GM19397 (cell line): ENCODE data around the gene SOX13.

ENCODE experiments used
- ATAC-seq: cut with Tn5 transposase; IDR thresholded peaks from one replicate; pipeline ENCODE4 v1.9.1; 2021; ENCODE audit warnings: mild to moderate bottlenecking, moderate library complexity; ENCODE audit not compliant: unreplicated experiment

SOX13 gene

GRCh38 chr1:204128964-204129896, 56.3 kb downstream of the SOX13 start:
- ATAC-seq = no peak

- no peak for ATAC-seq
These were observed 57.3 kb downstream of the SOX13 start for GRCh38 chr1:204130178-204130577.

GRCh38 chr1:204130981-204131892, 58.3 kb downstream of the SOX13 start:
- no peak for ATAC-seq

GRCh38 chr1:204131978-204132377, 59.1 kb downstream of the SOX13 start:
- no peak for ATAC-seq

- ATAC-seq = no peak
These were observed 59.8 kb downstream of the SOX13 start for GRCh38 chr1:204132718-204133117.

- no peak for ATAC-seq
These were observed 61.2 kb downstream of the SOX13 start for GRCh38 chr1:204134103-204134502.

GRCh38 chr1:204136814-204137213, 63.9 kb downstream of the SOX13 start:
- no peak for ATAC-seq

- ATAC-seq = no peak
These were observed 66.2 kb downstream of the SOX13 start for GRCh38 chr1:204139088-204139487.

GRCh38 chr1:204139952-204140351, 67.0 kb downstream of the SOX13 start:
- ATAC-seq = no peak

GRCh38 chr1:204141131-204141530, 68.2 kb downstream of the SOX13 start:
- ATAC-seq = no peak

GRCh38 chr1:204142032-204142974, 69.4 kb downstream of the SOX13 start:
- no peak for ATAC-seq

- ATAC-seq = no peak
These were observed 70.5 kb downstream of the SOX13 start for GRCh38 chr1:204143276-204144041.

GRCh38 chr1:204145033-204145504, 72.2 kb downstream of the SOX13 start:
- no peak for ATAC-seq

- ATAC-seq = no peak
These were observed 73.4 kb downstream of the SOX13 start for GRCh38 chr1:204146309-204146708.

- no peak for ATAC-seq
These were observed 74.0 kb downstream of the SOX13 start for GRCh38 chr1:204146965-204147364.

GRCh38 chr1:204147406-204148383, 74.8 kb downstream of the SOX13 start:
- no peak for ATAC-seq

- no peak for ATAC-seq
These were observed 76.2 kb downstream of the SOX13 start for GRCh38 chr1:204149107-204149506.
